ENCODE measurements around the gene KIF2C. TPM values are rescaled to one million over a fixed set of nuclear protein-coding genes. Genes with fewer than 3 reads are reported as not detected.

Gene KIF2C
- total and polyA plus RNA-seq, 9 of the 15 experiments (the other 6 are each of a cell fraction or from before 2014, with no cell fraction given) = 84.9 to 226 (median 169) TPM

- TF ChIP-seq, protein P1, sequence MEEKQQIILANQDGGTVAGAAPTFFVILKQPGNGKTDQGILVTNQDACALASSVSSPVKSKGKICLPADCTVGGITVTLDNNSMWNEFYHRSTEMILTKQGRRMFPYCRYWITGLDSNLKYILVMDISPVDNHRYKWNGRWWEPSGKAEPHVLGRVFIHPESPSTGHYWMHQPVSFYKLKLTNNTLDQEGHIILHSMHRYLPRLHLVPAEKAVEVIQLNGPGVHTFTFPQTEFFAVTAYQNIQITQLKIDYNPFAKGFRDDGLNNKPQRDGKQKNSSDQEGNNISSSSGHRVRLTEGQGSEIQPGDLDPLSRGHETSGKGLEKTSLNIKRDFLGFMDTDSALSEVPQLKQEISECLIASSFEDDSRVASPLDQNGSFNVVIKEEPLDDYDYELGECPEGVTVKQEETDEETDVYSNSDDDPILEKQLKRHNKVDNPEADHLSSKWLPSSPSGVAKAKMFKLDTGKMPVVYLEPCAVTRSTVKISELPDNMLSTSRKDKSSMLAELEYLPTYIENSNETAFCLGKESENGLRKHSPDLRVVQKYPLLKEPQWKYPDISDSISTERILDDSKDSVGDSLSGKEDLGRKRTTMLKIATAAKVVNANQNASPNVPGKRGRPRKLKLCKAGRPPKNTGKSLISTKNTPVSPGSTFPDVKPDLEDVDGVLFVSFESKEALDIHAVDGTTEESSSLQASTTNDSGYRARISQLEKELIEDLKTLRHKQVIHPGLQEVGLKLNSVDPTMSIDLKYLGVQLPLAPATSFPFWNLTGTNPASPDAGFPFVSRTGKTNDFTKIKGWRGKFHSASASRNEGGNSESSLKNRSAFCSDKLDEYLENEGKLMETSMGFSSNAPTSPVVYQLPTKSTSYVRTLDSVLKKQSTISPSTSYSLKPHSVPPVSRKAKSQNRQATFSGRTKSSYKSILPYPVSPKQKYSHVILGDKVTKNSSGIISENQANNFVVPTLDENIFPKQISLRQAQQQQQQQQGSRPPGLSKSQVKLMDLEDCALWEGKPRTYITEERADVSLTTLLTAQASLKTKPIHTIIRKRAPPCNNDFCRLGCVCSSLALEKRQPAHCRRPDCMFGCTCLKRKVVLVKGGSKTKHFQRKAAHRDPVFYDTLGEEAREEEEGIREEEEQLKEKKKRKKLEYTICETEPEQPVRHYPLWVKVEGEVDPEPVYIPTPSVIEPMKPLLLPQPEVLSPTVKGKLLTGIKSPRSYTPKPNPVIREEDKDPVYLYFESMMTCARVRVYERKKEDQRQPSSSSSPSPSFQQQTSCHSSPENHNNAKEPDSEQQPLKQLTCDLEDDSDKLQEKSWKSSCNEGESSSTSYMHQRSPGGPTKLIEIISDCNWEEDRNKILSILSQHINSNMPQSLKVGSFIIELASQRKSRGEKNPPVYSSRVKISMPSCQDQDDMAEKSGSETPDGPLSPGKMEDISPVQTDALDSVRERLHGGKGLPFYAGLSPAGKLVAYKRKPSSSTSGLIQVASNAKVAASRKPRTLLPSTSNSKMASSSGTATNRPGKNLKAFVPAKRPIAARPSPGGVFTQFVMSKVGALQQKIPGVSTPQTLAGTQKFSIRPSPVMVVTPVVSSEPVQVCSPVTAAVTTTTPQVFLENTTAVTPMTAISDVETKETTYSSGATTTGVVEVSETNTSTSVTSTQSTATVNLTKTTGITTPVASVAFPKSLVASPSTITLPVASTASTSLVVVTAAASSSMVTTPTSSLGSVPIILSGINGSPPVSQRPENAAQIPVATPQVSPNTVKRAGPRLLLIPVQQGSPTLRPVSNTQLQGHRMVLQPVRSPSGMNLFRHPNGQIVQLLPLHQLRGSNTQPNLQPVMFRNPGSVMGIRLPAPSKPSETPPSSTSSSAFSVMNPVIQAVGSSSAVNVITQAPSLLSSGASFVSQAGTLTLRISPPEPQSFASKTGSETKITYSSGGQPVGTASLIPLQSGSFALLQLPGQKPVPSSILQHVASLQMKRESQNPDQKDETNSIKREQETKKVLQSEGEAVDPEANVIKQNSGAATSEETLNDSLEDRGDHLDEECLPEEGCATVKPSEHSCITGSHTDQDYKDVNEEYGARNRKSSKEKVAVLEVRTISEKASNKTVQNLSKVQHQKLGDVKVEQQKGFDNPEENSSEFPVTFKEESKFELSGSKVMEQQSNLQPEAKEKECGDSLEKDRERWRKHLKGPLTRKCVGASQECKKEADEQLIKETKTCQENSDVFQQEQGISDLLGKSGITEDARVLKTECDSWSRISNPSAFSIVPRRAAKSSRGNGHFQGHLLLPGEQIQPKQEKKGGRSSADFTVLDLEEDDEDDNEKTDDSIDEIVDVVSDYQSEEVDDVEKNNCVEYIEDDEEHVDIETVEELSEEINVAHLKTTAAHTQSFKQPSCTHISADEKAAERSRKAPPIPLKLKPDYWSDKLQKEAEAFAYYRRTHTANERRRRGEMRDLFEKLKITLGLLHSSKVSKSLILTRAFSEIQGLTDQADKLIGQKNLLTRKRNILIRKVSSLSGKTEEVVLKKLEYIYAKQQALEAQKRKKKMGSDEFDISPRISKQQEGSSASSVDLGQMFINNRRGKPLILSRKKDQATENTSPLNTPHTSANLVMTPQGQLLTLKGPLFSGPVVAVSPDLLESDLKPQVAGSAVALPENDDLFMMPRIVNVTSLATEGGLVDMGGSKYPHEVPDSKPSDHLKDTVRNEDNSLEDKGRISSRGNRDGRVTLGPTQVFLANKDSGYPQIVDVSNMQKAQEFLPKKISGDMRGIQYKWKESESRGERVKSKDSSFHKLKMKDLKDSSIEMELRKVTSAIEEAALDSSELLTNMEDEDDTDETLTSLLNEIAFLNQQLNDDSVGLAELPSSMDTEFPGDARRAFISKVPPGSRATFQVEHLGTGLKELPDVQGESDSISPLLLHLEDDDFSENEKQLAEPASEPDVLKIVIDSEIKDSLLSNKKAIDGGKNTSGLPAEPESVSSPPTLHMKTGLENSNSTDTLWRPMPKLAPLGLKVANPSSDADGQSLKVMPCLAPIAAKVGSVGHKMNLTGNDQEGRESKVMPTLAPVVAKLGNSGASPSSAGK (IDR thresholded peaks at IDR 0.05) = peak; percentile 100
- 0 out of 2 replicates have a peak, but pooled peaks have one; percentile 54 for TF ChIP-seq ZNF76 (CRISPR knock-in tag; IDR thresholded peaks at IDR 0.05; ENCODE audit: borderline replicate concordance)
- no peak; the same call in 1 of the 2 replicates for TF ChIP-seq ZC3H4 (CRISPR knock-in tag; IDR thresholded peaks at IDR 0.05; ENCODE audit: borderline replicate concordance)
- TF ChIP-seq, protein P2, sequence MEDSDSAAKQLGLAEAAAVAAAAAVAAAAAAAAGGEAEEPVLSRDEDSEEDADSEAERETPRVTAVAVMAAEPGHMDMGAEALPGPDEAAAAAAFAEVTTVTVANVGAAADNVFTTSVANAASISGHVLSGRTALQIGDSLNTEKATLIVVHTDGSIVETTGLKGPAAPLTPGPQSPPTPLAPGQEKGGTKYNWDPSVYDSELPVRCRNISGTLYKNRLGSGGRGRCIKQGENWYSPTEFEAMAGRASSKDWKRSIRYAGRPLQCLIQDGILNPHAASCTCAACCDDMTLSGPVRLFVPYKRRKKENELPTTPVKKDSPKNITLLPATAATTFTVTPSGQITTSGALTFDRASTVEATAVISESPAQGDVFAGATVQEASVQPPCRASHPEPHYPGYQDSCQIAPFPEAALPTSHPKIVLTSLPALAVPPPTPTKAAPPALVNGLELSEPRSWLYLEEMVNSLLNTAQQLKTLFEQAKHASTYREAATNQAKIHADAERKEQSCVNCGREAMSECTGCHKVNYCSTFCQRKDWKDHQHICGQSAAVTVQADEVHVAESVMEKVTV (CRISPR knock-in tag; IDR thresholded peaks at IDR 0.05) = 0 out of 2 replicates have a peak, but pooled peaks have one; percentile 15
- TF ChIP-seq BMI1 (IDR thresholded peaks at IDR 0.05; ENCODE audit: low read length) = peak; percentile 88
- no peak for TF ChIP-seq HMG20A (CRISPR knock-in tag; conservative IDR thresholded peaks at IDR 0.05)
- TF ChIP-seq TEAD4 (IDR thresholded peaks at IDR 0.05; ENCODE audit: low read length) = peak; percentile 59
- TF ChIP-seq TEAD4 (CRISPR knock-in tag; IDR thresholded peaks at IDR 0.05; ENCODE audit: borderline replicate concordance) = peak; percentile 88
- TF ChIP-seq NCOA6 (IDR thresholded peaks at IDR 0.05) = no peak
- TF ChIP-seq ZNF282 (CRISPR knock-in tag; IDR thresholded peaks at IDR 0.05) = no peak
- peak; percentile 87 for TF ChIP-seq DMBX1 (CRISPR knock-in tag; IDR thresholded peaks at IDR 0.05; ENCODE audit: borderline replicate concordance)
- peak; percentile 38 for TF ChIP-seq PHF20 (IDR thresholded peaks at IDR 0.05; ENCODE audit: partially characterized antibody)
- TF ChIP-seq NONO (IDR thresholded peaks at IDR 0.05; ENCODE audit: low read depth in 2 of 2, low read length in 1 of 2) = no peak
- no peak for TF ChIP-seq IFI16 (CRISPR knock-in tag; IDR thresholded peaks at IDR 0.05)
- TF ChIP-seq ZNF354B (CRISPR knock-in tag; IDR thresholded peaks at IDR 0.05) = no peak
- no peak for TF ChIP-seq SNRNP70 (optimal IDR thresholded peaks at IDR 0.05; ENCODE audit: low read depth, low read length)
Measured at GRCh38 chr1:44807364-44808062, 67.9 kb downstream of the KIF2C start (continued).

Measured in K562 (cell line).